ENCODE measurements around the gene SLC2A1.

GRCh38 chr1:42960566-42961311 lies 2.1 kb upstream of the SLC2A1 start:
- TF ChIP-seq CTCF (IDR thresholded peaks at IDR 0.05) (no peak), POLR2A (IDR thresholded peaks at IDR 0.05) (no peak)

Data from stomach (tissue), 4 donors.